Mucosa of gallbladder (tissue), 1 donor: Measurements from ENCODE around the gene PIGV. TPM values are rescaled to one million over a fixed set of nuclear protein-coding genes. Genes with fewer than 3 reads are reported as not detected.
A peak's percentile ranks its signal among the peaks of the same experiment; 100 is the strongest.
"Not testable (repeated sequence)": the region's sequence is repeated elsewhere in the genome, so short reads cannot be mapped to it uniquely, and the experiment has no call there.

Source experiments
- DNase-seq: peaks from one replicate; pipeline ENCODE4 v3.0.0-alpha.2; 2020; ENCODE audit warnings: low spot score
- total RNA-seq: library from RNA; stranded (reverse); gene quantifications from one replicate; pipeline ENCODE4 v1.2.1, GENCODE V29; 2021
- donor health status: DM: no; HTN: no; CAD: no.

The PIGV gene
- total RNA-seq, 1 donor from 2014 or later, result 19.3 TPM

DNA sequence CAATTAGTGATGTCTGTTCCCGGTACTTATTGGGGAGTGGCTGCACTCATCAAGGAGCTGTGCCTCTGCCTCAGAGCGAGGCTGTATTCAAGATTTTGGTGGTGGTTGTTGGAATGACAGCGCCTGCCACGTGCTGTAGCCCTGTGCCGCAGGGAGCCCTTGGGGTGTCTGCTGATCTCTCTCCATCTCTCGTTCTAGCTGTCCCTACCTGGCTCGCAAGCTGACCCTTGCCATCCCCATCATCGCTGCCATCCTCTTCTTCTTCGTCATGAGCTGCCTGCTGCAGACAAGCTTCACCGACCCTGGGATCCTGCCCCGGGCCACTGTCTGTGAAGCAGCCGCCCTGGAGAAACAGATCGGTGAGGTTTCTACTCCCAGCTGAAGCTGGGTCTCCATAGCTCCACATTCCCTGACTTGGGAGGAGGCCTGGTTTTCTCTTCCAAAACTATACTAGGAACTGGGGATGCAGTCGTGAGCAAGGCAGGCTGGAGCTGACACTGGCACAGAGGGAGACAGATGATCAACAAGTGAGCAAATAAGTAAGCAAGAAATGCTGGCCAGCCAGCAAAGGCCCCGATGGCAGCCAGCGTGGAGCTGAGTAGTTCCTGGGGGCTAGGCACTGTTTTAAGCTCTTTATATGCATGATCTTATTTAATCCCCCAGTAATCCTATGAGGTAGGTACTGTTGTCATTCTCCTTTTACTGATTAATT is 44.7 kb downstream of the PIGV start:
- no peak for DNase-seq

DNA sequence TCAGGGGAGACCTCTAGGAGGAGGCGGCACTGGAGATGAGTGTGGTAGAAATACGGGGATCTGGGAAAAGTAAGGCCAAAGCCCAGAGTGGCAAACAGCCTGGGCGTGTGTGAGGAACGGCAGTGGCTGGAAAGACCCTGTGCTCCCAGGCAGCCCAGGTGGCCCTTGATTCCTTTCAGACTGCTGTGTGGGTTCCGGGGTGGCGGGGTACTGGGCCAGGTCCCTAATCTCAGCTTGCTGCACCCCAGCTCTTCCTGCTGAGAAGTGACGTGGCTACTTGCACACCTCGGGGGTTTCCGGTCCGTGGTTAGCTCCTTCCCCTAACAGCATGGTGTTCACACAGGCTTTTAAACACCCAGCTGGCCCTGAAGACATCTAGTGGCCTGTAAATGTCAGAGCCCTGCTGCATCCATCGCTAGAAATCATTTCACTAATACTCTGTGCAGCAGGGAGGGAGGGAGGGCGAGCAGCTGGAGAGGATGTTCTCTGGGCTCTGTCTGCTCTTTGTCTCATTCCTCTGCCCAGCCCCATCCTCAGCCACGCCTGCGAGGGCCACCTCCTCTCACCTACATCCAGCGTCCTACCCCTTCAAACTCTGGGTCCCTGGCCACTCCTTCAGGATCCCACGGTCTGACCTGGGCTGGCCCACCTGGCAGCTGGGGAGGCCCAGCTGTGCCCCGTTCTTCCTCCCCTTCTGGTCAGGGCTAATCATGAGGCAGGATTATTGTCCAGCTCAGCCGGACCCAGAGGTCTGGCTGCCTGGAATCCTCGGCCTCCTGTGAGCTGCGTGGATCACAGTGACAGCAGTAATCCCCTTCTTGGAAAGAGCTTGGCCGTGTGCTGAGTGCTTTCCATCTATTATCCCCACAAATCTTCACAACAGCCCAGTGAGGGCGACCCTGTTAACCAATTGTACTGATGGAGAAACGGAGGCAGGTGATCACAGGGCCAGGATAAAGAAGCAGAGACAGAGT is 46.0 kb downstream of the PIGV start:
- peak; percentile 44 for DNase-seq

DNA sequence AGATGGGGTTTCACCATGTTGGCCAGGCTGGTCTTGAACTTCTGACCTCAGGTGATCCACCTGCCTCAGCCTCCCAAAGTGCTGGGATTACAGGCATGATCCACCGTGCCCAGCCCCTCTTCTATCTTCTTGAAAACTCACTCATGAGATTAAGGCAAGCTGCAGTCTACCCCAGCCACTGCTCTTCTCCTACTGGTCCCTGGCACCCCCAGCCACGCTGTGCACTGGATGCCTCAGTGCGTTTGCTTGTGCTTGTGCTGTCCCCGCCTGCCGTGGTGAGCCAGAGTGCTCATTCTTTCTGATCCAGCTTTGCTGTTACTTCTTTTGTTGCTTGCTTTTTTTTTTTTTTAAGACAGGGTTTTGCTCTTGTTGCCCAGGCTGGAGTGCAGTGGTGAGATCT is 49.9 kb downstream of the PIGV start:
- not testable (repeated sequence) for DNase-seq

DNA sequence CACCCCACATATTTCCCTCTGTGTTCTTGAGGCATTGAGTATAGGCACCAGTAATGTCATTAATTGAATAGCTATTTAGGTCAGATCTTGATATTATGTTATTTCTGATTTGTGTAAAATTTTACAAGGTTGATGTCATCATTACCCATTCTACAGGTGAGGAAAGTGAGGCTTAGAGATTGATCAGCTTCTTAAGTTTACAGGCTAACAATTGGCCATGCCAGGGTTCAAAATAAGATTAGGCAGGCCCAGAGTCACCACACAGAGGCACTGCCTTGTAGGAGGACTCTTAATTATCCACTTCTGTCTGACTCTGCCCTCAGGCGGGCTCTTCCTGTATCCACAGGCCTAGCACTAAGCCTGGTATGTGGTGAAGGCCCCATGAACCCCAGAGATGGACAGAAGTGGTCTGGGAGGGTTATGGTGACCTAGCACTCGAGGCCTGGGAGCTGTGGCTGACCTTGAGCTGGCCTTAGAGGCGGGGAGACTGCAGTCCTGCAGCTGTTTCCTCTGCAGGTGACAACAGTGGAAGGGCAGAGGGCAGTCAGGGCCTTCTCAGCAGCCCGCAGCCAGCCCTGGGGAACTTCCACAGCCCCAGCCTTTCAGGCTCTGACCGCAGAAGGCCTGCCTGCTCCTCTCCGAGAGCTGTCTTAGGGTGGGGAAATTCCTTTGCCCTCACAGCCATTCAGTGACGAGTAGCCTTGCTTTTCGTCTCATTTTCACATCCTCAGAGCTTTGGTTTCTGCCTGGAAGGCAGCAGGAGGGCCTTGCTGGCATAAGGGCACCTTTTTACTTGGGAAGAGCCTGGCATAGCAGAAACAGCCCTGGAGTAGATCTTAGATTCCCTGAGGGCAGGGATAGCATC is 51.0 kb downstream of the PIGV start:
- no peak for DNase-seq

DNA sequence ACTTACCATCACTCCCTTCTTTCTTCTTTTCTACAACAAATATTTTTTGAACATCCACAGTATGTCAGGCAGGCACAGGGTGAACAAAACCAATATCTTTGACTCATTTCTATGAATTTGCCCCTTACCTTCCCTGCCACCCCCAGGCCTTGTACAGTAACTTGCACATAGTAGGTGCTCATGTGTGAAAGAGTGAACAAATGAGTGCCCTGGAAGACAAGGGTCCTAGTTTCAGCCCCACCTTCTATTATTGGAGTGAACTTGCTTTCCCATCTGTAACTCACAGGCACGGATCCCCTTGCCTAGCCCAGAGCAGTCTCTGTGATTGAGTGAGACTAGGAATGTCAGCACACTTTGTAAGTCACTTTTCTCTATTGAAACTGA is 51.6 kb downstream of the PIGV start:
- no peak for DNase-seq

DNA sequence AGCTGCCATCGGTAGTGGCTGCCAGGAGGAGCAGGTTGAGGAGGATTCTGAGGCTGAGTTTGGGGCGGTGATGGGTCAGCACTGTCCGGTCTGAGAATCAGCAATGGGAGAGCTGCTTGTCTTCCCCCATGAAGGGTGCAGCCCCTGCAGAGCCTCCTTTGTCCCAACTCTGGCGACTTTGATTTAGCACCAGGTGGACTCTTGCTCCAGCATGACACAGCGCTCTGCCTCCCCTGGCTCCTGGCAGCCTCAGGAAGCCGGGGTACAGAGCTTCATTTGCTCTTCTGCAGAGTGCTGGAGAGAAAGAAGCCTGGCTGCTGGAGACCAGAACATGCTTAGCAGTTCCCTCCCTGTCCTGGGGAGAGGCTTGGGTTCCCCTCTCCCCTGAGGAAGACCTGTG is 52.0 kb downstream of the PIGV start:
- DNase-seq, result no peak

DNA sequence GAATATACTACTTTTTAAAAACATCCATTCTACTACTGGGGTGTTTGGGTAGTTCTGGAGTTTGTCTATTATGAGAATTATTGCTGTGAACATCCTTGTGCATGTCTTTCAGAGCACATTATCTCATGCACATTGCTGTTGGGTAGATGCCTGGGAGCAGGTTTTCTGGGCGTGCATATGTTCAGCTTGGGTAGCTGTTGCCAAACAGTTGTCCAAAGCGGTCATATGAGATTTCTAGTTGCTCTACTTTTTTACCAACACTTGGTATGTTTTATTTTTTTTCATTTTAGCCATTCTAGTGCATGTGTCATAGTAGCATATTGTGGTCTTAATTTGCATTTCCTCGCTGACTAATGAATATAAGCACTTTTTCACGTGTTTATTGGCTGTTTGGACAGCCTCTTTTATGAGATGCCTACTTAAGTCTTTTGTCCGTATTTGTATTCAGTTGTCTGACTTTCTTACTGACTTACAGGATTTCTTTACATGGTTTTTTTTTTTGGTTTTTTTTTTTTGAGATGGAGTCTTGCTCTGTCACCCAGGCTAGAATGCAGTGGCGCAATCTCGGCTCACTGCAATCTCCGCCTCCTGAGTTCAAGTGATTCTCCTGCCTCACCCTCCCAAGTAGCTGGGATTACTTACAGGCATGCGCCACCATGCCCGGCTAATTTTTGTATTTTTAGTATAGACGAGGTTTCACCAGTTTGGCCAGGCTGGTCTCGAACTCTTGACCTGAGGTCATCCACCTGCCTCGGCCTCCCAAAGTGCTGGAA is 56.9 kb downstream of the PIGV start:
- DNase-seq, result no peak

DNA sequence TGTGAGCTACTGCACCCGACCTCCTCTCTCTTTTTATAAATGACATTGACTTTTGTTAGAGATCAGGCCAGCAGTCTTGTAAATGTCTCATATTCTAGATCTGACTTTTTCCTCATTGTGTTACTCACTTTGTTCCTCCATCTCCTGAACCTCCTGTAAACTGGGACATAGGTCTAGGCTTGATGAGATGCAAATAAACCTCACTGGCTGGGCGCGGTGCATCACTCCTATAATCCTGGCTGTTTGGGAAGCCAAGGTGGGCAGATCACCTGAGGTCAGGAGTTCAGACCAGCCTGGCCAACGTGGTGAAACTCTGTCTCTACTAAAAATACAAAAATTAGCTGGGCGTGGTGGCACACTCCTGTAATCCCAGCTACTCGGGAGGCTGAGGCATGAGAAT is 60.1 kb downstream of the PIGV start:
- not testable (repeated sequence) for DNase-seq

Other genes starting within 250 kb of the PIGV start
- 83.6 TPM for gene ARID1A, start 91.9 kb upstream of the PIGV start, total RNA-seq
- gene ZDHHC18, start 38.7 kb downstream of the PIGV start, total RNA-seq, result 20.4 TPM
- gene SFN, start 75.2 kb downstream of the PIGV start, total RNA-seq, result 37.1 TPM
- 31.5 TPM for gene GPN2, start 102.3 kb downstream of the PIGV start, total RNA-seq
- 13.7 TPM for gene GPATCH3, start 112.5 kb downstream of the PIGV start, total RNA-seq
- gene NR0B2, start 126.0 kb downstream of the PIGV start, total RNA-seq, result 98.9 TPM
- 70.8 TPM for gene NUDC, start 133.8 kb downstream of the PIGV start, total RNA-seq
- gene KDF1, start 172.5 kb downstream of the PIGV start, total RNA-seq, result 20.8 TPM
- gene TRNP1, start 205.7 kb downstream of the PIGV start, total RNA-seq, result 296 TPM
- gene TENT5B, start 224.9 kb downstream of the PIGV start, total RNA-seq, result 9.3 TPM